NOMO-1 treated with dmso at 0.1 percent for 144 hours (cell line): Measurements from ENCODE around the gene MAGEE2.
A peak's percentile ranks its signal among the peaks of the same experiment; 100 is the strongest.
"Not testable (repeated sequence)": the region's sequence is repeated elsewhere in the genome, so short reads cannot be mapped to it uniquely, and the experiment has no call there.

Experiments
- DNase-seq: peaks from one replicate; lab custom pipeline; 2025; ENCODE audit not compliant: unreplicated experiment; lab: John Stamatoyannopoulos, UW

Gene MAGEE2, protein sequence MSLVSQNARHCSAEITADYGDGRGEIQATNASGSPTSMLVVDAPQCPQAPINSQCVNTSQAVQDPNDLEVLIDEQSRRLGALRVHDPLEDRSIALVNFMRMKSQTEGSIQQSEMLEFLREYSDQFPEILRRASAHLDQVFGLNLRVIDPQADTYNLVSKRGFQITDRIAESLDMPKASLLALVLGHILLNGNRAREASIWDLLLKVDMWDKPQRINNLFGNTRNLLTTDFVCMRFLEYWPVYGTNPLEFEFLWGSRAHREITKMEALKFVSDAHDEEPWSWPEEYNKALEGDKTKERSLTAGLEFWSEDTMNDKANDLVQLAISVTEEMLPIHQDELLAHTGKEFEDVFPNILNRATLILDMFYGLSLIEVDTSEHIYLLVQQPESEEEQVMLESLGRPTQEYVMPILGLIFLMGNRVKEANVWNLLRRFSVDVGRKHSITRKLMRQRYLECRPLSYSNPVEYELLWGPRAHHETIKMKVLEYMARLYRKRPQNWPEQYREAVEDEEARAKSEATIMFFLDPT

DNA sequence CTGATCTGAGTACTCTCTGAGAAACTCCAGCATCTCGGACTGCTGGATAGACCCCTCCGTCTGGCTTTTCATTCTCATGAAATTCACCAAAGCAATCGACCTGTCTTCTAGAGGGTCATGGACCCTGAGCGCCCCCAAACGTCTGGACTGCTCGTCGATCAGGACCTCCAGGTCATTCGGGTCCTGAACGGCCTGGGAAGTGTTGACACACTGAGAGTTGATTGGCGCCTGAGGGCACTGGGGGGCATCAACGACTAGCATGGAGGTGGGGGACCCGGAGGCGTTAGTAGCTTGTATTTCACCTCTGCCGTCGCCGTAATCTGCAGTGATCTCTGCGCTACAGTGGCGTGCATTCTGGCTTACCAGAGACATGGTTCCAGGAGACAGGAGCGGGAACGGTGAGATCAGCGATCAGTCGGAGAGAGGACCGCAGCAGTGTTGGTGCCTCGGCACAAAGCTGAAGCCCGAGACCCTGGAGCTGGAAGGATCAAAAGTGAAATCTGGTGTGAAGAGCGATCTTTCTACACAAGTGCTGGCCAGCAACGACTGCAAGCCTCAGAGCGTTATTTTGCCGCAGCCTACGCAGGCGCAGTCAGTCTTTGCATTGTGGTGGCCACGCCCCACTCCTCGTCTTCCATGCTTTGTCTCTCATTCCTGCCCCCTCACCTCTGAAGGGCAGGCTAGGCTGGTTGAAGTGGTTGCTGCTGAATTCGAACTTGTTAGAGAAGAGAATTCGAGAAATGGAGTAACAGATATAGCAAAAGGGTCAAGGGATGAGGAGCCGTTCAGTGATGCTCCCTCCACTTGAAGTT lies at the start of gene MAGEE2:
MAGEE2 (minus strand) TSS at position 575 of the 812 bp plus-strand sequence; CDS start at position 372, 203 bp downstream.
- DNase-seq: no peak

DNA sequence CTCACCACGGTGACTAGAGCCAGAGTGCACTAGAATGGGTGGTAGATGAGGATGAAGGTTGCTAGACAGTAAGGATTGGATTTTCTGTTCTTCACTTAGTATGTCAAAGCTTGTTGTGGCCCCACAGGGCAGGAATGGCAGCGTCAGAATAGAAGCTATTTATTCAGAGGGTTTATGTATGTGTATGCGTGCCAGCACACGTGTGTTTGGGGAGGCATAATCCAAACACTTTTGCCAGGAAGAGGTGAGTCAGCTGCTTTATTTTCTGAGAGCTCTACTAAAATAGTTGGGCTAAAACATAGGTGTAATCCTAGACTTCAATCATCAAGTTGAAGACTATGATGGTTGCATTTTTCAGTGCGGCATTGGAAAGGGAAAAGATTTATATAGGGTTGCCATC lies 1.2 kb upstream of the MAGEE2 start:
- DNase-seq: no peak

DNA sequence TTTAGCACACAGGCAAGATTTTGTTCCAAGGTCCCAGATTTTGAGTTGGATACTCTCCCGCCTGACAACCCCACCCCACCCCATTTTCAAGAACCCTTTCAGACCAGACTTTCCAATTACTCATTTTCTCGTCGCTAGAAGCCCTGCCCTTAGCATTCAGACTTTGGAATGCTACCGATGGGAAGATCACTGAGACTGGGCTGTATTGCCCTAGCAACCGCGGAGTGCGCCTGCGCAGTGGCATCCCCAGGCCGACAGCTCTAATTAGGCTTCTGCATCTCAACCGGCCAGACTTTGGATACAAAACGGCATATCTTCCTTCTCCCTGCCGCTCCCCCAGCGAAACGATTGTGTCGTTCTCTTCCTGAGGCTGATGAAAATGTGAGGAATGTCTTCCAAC lies 3.4 kb downstream of the MAGEE2 start:
- DNase-seq: no peak

DNA sequence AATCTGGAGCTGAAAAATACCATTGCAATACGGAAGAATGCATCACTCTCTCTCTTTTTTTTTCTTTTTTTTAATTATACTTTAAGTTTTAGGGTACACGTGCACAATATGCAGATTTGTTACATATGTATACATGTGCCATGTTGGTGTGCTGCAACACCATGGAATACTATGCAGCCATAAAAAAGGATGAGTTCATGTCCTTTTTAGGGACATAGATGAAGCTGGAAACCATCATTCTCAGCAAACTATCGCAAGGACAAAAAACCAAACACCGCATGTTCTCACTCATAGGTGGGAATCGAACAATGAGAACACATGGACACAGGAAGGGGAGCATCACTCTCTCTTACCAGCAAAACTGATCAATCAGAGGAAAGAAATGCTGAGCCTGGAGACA lies 17.0 kb downstream of the MAGEE2 start:
- not testable (repeated sequence) for DNase-seq

DNA sequence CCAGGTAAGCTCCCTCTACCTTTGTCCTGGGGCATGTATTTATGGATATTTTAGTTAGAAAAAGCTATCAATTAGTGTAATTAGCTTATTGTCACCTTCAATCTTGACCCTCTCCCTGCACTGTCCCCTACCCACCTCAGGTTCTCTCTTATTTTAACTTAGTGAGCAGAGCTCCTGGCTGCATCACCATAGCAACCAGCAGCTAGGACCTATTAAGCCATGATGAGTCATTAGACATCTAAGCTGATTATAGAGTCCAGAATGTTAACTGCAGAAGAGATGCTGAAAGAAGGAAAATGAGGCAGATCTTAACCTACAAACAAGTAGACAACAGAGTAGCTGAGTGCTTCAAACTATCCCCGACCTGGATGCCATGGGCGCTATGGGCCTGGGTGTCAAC lies 36.6 kb downstream of the MAGEE2 start:
- DNase-seq: no peak

DNA sequence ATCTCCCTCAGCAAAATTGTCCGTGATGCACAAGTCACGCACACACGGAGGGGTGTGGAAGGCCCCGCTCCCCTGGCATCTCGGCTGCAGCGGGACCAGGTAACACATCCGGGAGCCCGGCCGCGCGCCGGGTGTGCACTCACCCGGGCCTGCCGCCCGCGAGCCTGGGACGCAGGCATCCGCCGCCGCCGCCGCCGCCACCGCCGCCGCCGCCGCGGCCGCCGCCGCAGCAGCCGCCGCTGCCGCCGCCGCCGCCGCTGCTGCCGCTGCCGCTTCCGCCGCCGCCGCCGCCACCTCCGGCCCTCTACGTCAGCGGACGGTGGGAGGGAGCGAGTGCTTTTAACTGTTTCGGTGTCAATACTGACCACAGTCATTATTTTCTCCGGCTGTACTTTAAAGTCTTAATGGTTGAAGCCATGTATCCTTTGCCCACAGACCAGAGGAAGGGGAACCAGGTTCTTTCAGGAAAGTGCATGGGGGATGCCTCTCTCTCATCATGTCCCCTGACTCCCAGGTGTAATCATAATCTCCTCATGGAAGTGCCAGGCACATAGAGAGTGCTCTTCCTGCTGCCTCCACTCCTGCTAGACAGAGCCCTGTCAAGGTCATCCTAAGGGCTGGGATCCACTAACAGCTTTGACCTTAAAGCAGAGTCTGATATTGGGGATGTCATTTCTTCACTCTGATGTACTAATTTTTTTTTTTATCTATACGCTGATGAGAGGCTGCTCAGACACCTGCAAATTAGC lies 38.0 kb downstream of the MAGEE2 start:
- DNase-seq: peak; percentile 1
